SH-SY5Y (cell line): Measurements from ENCODE around the gene DDX25.

Experiments used
- GATA2 ChIP-seq: IDR thresholded peaks from 2 replicates; pipeline ENCODE4 v1.6.1; 2011; ENCODE audit warnings: mild to moderate bottlenecking, low read depth, low read length
- GATA3 ChIP-seq: IDR thresholded peaks from 2 replicates; pipeline ENCODE4 v1.6.1; 2011; ENCODE audit warnings: low read depth, mild to moderate bottlenecking, low read length, moderate library complexity

- TF ChIP-seq GATA2 (no peak), GATA3 (no peak)
Observed at GRCh38 chr11:125976156-125976555, 71.8 kb downstream of the DDX25 start.
